Upper lobe of left lung (tissue), 4 donors: ENCODE results near the gene SLC27A4.

Experiments
- POLR2A ChIP-seq, 4 donors: fragments of 450-650 bp; IDR thresholded peaks; one replicate each; pipeline ENCODE4 v1.5.1; 2016 to 2017; ENCODE audit warnings: antibody characterized with exemption in 4 of 4, mild to moderate bottlenecking in 2 of 4
- POLR2AphosphoS5 ChIP-seq, 2 donors: sonication (generic); formaldehyde crosslinking; IDR thresholded peaks; one replicate each; pipeline ENCODE4 v1.5.1; 2017; ENCODE audit warnings: antibody characterized with exemption in 2 of 2
- TF ChIP-seq, protein P1 (sequence below), 6 experiments: fragments of 450-650 bp in 4 of 6; fragments of 200-600 bp in 2 of 6; sonication (generic) in 2 of 6; IDR thresholded peaks; one replicate each; pipeline ENCODE4 v1.5.1; 2016 to 2019; ENCODE audit warnings: antibody characterized with exemption in 6 of 6

DNA sequence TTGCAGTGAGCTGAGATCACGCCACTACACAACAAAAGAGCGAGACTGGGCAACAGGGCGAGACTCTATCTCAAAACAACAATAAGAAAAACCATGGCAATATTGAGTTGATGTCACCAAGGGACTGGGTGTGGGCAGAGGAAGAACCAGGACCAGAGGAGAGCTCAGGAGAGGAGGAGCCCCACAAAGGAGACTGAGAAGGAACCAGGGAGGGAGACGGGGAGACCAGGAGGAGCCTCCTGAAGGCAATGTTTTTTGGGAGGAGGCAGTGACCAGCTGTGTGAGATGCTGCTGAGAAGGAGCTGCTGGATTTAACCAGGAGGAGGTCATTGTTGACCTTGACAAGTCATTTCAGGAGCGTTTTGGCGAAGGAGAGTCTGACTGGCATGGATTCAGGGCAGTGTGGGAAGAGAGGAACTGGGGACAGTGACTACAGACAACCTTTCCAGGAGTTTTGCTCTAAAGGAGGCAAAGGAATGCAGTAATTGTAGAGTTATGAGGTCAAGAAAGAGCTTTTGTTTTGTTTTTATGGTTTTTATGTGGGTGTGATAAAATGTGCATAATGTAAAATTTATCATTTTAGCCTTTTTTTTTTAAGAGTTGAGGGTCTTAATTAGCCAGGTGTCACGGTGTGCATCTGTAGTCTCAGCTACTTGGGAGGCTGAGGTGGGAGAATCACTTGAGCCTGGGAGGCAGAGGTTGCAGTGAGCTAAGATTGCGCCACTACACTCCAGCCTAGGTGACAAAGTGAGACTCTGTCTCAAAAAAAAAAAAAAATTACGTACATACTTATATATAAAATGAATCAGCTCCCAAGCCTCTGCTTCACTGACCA lies 36.0 kb upstream of the SLC27A4 start:
- TF ChIP-seq, protein P1, sequence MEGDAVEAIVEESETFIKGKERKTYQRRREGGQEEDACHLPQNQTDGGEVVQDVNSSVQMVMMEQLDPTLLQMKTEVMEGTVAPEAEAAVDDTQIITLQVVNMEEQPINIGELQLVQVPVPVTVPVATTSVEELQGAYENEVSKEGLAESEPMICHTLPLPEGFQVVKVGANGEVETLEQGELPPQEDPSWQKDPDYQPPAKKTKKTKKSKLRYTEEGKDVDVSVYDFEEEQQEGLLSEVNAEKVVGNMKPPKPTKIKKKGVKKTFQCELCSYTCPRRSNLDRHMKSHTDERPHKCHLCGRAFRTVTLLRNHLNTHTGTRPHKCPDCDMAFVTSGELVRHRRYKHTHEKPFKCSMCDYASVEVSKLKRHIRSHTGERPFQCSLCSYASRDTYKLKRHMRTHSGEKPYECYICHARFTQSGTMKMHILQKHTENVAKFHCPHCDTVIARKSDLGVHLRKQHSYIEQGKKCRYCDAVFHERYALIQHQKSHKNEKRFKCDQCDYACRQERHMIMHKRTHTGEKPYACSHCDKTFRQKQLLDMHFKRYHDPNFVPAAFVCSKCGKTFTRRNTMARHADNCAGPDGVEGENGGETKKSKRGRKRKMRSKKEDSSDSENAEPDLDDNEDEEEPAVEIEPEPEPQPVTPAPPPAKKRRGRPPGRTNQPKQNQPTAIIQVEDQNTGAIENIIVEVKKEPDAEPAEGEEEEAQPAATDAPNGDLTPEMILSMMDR (IDR thresholded peaks at IDR 0.05), result no peak
- no peak for TF ChIP-seq POLR2A (IDR thresholded peaks at IDR 0.05)
- TF ChIP-seq POLR2AphosphoS5 (IDR thresholded peaks at IDR 0.05), result no peak
